ENCODE data around the gene CUBN. TPM values are rescaled to one million over a fixed set of nuclear protein-coding genes. Genes with fewer than 3 reads are reported as not detected.

Gene CUBN
- total RNA-seq, 2 experiments from 2014 or later = 0.30 to 0.76 TPM

DNA sequence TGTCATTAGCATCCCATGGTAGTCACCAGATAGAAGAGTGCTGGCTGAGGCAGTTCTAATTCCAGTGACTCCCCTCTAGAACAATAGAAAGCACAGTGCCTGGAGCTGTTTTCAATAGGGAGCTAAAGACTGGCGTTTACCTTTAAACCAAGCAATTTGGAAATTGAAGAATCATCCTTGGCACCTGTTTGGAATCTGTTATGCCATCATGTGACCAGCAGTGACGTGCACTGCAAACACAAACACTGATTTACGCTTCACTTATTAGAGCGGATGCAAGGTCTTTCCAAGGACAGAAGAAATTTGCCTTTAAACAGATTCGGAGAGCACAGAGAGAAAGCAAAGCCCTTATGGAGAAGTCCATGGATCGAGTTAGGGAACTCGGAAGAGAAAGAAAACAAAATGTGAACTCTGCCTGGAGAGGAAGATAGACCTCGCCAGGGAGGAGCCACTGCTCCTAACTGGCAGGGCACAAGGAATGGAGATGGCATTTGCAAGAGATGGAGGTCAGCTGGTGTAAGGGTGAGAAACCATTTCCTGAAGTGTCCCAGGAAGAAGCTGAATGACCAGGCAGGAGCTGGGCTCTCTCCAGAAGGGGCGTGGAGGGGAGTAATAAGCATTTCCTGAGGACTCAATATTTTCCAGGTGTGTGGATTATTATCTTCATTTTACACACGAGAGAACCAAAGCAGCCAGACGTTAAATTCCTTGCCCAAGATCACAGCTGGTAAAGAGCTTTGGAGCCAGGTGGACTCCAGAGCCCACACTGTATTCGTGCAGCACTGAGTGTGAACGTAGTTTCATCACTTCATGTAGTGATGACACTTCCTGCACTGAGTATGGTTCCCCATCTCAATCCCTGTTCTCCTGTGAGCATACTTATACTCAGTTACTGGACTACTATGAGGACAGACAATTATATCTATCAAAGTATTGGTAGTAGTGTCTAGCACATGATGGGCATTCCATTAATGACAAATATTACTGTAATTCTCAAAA lies 97.7 kb downstream of the CUBN start:
- DNase-seq = no peak
- Mint-ChIP-seq H3K36me3 (peaks cover 27% of the 10 kb centered on the region), H3K27ac (peak overlapping the region; percentile 36), H3K9me3 (no peaks in the 10 kb centered on the region), H3K27me3 (no peaks in the 10 kb centered on the region), H3K4me1 (peaks cover 60% of the 10 kb centered on the region), H3K4me3 (no peak overlapping the region)

DNA sequence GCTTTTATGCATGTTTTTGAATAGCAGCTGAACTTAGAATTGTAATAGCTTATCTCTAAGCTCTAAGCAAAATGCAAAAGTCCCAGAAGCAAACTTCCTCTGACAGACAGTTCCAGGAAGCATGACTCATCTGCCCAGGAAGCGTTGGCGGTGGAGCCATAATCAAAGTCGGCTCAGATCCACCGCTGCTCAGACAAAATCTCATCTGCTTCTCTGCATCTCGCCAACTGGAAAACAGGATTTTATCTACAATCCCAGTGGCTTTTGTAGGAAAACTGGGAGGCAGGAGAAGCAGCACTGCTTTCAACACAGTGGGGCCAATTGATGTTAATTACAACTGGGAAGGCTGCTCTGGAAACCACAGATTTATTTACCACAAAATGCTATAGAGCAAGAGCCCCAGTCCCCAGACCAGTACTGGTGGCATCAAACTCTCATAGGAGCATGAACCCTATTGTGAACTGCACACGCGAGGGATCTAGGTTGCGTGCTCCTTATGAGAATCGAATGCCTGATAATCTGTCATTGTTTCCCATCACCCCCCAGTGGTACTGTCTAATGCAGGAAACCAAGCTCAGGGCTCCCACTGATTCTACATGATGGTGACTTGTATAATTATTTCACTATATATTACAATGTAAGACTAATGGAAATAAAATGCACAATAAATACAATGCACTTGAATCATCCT lies 99.9 kb downstream of the CUBN start:
- Mint-ChIP-seq H3K27ac (peak overlapping the region; percentile 96), H3K4me1 (peaks cover 72% of the 10 kb centered on the region), H3K9me3 (no peaks in the 10 kb centered on the region), H3K4me3 (peak overlapping the region; percentile 73), H3K27me3 (no peaks in the 10 kb centered on the region), H3K36me3 (peaks cover 21% of the 10 kb centered on the region)
- peak; percentile 80 for DNase-seq

DNA sequence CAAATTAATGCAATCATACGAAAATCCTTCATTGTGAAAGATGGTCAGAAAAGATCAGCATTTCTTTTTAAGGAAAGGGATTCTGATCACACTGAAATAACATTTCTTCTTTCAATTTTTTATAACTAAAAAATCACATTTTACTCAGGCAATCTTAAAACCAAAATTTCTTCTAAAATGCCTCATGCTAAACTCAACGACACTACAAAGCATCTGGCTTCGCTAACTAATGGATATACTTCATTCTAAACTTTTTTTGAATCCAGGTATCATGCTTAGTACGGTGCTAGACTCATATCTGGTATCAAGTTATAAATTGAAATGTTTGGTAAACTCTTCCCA lies 100.4 kb downstream of the CUBN start:
- H3K4me3 Mint-ChIP-seq = peak overlapping the region; percentile 73
- DNase-seq = no peak
- no peaks in the 10 kb centered on the region for H3K27me3 Mint-ChIP-seq
- H3K4me1 Mint-ChIP-seq = peaks cover 76% of the 10 kb centered on the region
- peak overlapping the region; percentile 96 for H3K27ac Mint-ChIP-seq
- no peaks in the 10 kb centered on the region for H3K9me3 Mint-ChIP-seq
- peaks cover 17% of the 10 kb centered on the region for H3K36me3 Mint-ChIP-seq

DNA sequence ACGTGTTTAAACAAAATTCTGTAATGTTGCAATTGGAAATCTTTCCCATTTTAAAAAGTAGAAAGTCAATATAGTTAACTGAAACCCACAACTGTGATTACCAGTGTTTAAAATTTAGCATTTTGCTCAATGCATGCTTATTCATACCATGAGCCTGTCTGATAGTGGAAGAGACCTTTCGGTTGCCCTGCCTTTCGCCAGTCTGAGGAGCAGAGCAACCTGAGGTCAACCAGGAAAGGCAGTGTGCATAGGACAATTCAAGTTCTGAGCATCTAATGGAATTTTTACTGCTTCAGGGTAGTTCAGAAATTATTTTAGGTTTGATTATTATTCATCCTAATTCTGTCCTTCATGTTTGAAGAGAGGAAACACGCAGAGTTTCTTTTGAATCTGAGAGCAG lies 100.8 kb downstream of the CUBN start:
- H3K27me3 Mint-ChIP-seq = no peaks in the 10 kb centered on the region
- DNase-seq = peak; percentile 30

DNA sequence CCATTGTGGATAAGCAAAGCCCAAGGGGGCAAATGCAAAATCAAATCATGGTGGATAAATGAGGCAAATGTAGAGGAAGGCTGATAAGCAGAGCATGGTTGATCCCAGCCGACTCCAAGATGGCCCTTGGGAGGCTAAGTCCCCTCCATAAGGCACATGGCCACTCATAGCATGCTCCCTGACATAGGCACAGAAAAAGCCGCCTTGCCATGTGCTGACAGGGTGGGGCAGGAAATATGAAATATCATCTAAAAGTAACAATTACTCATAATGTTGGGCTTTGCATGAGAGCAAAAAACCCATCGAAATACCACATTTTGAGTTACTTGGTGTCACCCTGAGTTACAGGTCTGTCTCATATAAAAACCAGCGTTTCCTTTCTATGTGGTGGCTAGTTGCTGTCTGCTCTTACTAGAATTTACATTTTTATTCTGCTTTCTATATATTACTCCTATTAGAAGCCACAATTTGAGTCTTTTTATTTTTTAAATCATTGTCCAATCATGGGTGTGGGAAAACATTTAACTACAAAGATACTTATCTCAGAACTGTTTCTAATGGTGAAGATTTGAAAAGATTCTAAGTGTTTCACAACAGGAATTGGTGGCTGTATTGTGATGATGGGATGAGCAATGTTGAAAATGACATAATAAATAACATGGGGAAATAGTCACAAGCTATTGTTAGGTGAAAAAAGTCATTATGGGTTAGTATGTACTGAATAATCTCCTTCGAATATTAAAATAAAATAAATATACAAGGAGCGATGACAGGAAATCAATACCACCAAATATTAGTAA lies 102.7 kb downstream of the CUBN start:
- H3K36me3 Mint-ChIP-seq = peaks cover 2% of the 10 kb centered on the region
- H3K27me3 Mint-ChIP-seq = no peaks in the 10 kb centered on the region
- H3K9me3 Mint-ChIP-seq = no peaks in the 10 kb centered on the region
- peak overlapping the region; percentile 39 for H3K4me3 Mint-ChIP-seq
- H3K27ac Mint-ChIP-seq = peak overlapping the region; percentile 97
- peaks cover 75% of the 10 kb centered on the region for H3K4me1 Mint-ChIP-seq
- DNase-seq = peak; percentile 78

More for the DNA sequence above, 100.8 kb downstream of the CUBN start:
- H3K9me3 Mint-ChIP-seq = no peaks in the 10 kb centered on the region
- peak overlapping the region; percentile 73 for H3K4me3 Mint-ChIP-seq
- peak overlapping the region; percentile 96 for H3K27ac Mint-ChIP-seq
- H3K4me1 Mint-ChIP-seq = peaks cover 77% of the 10 kb centered on the region
- peaks cover 14% of the 10 kb centered on the region for H3K36me3 Mint-ChIP-seq

DNA sequence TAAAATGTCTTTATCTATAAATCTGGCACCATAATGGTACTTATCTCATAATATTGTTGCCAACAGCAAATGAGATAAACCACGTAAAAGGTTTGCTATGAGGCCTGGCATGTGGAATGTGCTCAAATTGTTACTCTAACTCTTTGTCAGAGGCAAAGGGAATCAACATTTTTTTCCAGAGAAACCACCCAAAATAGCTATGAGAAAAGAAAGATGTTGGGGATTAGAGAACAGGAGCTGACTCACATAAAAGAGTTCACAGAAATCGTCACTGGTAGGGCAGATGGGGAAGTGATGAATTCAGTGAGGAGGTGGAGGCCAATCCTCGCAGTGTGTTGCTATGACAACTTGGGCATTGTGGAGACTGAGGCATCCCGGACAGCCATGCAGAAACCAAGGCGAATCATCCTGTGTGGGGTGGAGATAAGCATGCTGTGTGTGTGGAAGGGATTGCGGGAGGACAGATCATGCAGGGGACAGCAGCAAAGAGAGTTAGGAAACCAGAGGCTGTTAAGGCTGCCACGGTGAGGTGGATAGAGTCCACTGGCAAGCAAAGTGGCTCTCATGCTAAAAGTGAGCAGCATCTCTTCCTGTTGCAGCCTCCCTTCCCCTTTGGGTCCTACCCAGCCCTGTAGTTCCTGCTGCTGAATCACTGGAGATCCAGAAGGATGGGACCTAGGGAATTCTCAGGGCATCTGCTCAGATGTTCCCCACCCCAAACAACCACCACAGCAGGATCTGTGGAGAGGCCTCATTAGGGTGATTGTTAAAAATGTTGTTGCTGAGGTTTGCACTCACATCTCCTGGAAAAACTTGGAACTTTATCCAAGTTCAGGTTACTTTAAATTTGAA lies 103.9 kb downstream of the CUBN start:
- H3K27ac Mint-ChIP-seq = peak overlapping the region; percentile 97
- peak overlapping the region; percentile 66 for H3K4me3 Mint-ChIP-seq
- no peaks in the 10 kb centered on the region for H3K9me3 Mint-ChIP-seq
- no peaks in the 10 kb centered on the region for H3K27me3 Mint-ChIP-seq
- peaks cover 69% of the 10 kb centered on the region for H3K4me1 Mint-ChIP-seq
- H3K36me3 Mint-ChIP-seq = no peaks in the 10 kb centered on the region
- peak; percentile 83 for DNase-seq

DNA sequence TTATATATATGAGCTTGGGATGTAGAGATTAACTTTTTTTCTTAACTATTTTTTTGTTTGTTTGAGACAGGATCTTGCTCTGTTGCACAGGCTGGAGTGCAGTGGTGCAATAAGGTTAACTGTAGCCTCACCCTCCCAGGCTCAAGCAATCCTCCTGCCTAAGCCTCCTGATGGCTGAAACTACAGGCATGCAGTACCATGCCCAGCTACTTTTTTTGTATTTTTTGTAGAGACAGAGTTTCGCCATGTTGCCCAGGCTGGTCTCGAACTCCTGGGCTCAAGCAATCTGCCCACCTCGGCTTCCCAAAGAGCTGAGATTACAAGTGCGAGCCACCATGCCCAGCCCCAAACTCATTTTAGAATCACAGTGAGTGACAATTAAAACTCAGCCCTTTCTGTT lies 105.2 kb downstream of the CUBN start:
- H3K36me3 Mint-ChIP-seq = peaks cover 6% of the 10 kb centered on the region
- H3K27ac Mint-ChIP-seq = peak overlapping the region; percentile 97
- no peaks in the 10 kb centered on the region for H3K27me3 Mint-ChIP-seq
- peak overlapping the region; percentile 57 for H3K4me3 Mint-ChIP-seq
- H3K9me3 Mint-ChIP-seq = peaks cover 3% of the 10 kb centered on the region
- H3K4me1 Mint-ChIP-seq = peaks cover 66% of the 10 kb centered on the region
- DNase-seq = no peak

DNA sequence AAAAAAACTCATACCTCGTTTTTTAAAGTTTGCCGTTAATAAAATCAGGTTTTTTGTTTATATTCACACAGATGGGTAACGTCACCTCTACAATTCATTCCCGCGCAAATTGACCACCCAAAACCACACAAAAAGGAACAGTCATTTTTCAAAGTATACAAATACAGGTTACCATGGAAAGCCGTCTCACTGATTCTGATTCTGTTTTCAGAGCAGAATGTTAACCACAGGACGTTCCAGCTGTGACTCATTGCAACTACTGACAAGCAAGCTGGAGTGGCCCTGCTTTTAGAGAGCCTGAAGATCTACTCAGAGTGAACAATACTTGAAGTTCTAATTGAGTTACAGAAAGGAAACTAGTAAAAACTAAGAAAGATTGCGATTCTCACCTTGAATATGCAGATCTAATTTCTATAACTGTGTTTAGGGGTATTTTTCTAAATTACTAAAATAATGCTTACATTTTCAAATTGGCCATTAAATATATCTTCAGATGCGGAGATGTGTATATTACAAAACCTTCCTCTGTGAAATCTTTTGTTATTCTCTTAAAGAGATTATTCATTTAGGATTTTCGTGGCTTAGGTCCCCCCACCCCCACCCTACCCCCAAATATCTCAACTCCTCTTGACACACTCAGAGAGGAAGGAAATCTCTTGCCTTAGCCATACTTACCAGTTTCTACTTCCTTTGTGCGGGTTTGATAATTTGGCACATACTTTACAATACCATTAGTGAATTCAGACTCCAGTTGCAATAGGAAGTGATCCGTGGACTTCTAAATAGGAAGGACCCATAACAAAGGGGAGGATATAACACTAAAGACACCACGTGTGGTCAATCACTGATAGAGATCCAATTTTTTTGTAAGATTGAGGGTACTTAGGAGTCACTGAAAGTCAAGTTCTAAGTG lies 106.0 kb downstream of the CUBN start:
- Mint-ChIP-seq H3K27me3 (no peaks in the 10 kb centered on the region), H3K4me1 (peaks cover 62% of the 10 kb centered on the region), H3K27ac (peak overlapping the region; percentile 97), H3K9me3 (peaks cover 7% of the 10 kb centered on the region), H3K4me3 (peak overlapping the region; percentile 70), H3K36me3 (peaks cover 10% of the 10 kb centered on the region)
- peak; percentile 76 for DNase-seq

DNA sequence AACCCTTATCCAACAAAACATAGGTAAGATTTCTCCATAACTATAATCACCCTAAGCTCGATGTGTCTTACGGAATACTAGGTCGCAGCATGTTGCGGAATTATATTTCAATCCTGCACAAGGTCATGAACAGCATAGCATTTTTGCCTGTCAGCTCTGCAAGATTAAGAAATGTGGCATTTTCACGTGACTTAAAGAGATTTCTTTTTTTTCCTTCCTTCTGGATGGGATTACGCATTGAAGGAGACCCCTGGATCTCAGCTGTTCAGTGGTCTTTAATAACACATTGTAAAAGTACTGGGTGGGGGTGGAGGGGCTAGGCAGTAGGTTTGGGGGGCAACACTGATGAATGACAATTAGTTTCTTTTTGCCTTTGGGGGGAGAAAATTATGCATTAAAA lies 106.7 kb downstream of the CUBN start:
- no peaks in the 10 kb centered on the region for H3K27me3 Mint-ChIP-seq
- H3K36me3 Mint-ChIP-seq = peaks cover 13% of the 10 kb centered on the region
- H3K4me3 Mint-ChIP-seq = peak overlapping the region; percentile 70
- H3K9me3 Mint-ChIP-seq = peaks cover 7% of the 10 kb centered on the region
- no peak for DNase-seq
- H3K4me1 Mint-ChIP-seq = peaks cover 54% of the 10 kb centered on the region
- peak overlapping the region; percentile 97 for H3K27ac Mint-ChIP-seq

DNA sequence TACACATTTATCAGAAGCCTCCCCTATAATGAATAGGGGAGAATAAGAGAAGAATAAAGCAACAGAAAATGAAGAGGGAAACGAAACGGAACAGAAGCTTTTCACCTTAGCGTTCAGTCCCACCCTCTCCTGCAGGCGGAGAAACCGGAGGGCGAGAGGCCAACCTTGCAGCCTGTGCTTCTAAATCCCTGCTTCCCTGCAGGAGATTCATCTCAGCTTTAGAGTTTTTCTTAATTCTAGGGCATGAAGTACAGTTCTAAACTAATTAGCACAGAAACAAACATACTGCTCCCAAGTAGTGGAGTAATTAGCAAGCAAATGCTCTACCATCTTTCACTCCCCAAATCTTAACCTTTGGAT lies 107.2 kb downstream of the CUBN start:
- Mint-ChIP-seq H3K9me3 (peaks cover 7% of the 10 kb centered on the region), H3K27ac (peak overlapping the region; percentile 97), H3K4me1 (peaks cover 53% of the 10 kb centered on the region), H3K36me3 (peaks cover 15% of the 10 kb centered on the region), H3K27me3 (no peaks in the 10 kb centered on the region), H3K4me3 (no peak overlapping the region)
- no peak for DNase-seq

DNA sequence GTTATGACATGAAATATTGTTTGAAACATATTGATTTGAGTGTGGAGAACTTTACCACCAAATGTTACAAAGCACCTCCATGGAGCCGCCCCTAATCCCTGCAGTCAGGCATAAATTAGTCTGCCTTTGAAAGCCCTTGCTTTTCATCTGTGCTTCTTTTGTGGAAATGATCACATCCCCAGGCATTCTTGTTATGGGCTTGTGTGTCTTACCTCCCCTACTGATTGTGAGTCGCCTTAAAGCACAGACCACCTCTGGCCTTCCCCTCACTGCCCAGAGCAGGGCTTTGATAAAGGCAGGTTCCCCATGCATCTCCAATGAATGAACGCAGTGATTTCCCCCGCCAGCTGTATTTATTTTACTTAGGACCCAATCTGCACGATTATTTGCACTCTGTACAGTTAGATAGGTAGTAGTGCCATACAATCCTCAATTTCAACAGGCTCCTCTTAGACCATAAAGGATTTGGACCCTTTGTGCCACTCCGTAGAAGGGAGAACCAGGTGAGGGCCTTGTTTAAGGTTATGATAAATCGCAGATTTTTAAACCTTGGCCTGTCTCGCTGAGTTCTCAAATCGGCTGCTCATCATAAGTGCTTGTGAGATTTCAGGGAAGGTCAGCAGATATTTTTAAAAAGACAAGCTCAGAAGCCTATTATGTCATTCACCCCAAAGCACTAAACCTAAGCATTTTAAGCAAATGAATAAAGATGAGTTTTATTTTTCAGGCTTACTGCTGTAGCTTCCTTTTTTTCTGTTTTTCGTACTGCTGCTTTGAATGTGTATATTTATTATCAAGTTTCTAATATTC lies 107.8 kb downstream of the CUBN start:
- DNase-seq = no peak
- Mint-ChIP-seq H3K36me3 (peaks cover 15% of the 10 kb centered on the region), H3K9me3 (peaks cover 7% of the 10 kb centered on the region), H3K4me3 (no peak overlapping the region), H3K27ac (no peak overlapping the region), H3K27me3 (no peaks in the 10 kb centered on the region), H3K4me1 (peaks cover 49% of the 10 kb centered on the region)

DNA sequence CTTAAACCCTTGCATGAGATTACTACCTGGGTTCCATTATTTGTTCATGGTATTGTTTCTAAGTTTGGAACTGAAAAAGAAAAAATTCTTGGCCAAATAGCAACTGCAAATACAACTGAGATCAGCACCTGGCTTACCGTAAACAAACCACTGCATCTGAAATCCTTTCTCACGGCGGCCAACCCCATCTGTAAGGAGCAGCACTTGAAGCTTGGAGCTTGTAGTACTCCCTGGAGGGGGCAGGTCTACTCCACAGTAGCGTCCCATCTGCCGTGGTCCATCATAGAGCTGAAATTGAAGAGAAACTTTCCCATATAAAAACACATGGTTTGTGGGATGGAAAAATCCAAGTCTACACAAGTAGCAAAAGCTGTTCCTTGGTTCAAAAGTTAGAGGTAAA lies 109.9 kb downstream of the CUBN start:
- H3K9me3 Mint-ChIP-seq = peaks cover 7% of the 10 kb centered on the region
- peaks cover 37% of the 10 kb centered on the region for H3K4me1 Mint-ChIP-seq
- no peak for DNase-seq
- H3K27ac Mint-ChIP-seq = no peak overlapping the region
- H3K36me3 Mint-ChIP-seq = peaks cover 15% of the 10 kb centered on the region
- H3K27me3 Mint-ChIP-seq = no peaks in the 10 kb centered on the region
- H3K4me3 Mint-ChIP-seq = no peak overlapping the region

Data from activated naive CD8-positive, alpha-beta T cell treated with anti-CD3 and anti-CD28 coated beads for 36 hours (primary cell).